H1 (cell line): ENCODE measurements around the gene EXD1.

Experiments used
- ASH2L ChIP-seq: fragments of 200-600, 300-600 bp; sonication (generic); IDR thresholded peaks from one replicate; pipeline ENCODE4 v1.7.1; 2017; ENCODE audit warnings: low read length
- CBX5 ChIP-seq: fragments of 300-800, 300-1000 bp; sonication (generic); IDR thresholded peaks from 2 replicates; pipeline ENCODE4 v1.7.1; 2016; ENCODE audit warnings: antibody characterized with exemption, low read length, low read depth
- CTCF ChIP-seq, 3 experiments: IDR thresholded peaks; 1 replicate in 2 of 3; 2 replicates in 1 of 3; pipeline versions ENCODE4 v1.5.1 to v1.6.1; 2011; ENCODE audit warnings: low read length in 3 of 3, mild to moderate bottlenecking in 3 of 3, inconsistent platforms in 2 of 3, low read depth in 1 of 3, moderate library complexity in 1 of 3; ENCODE audit not compliant: insufficient read depth in 1 of 3; ENCODE audit errors: control extremely low read depth in 1 of 3
- EP300 ChIP-seq, 2 experiments: IDR thresholded peaks; 1 replicate in 1 of 2; 2 replicates in 1 of 2; pipeline ENCODE4 v1.6.1; 2011 to 2012; ENCODE audit warnings: low read depth in 2 of 2, low read length in 2 of 2, mild to moderate bottlenecking in 2 of 2, borderline replicate concordance in 1 of 2, inconsistent platforms in 1 of 2, moderate library complexity in 1 of 2
- EZH2 ChIP-seq: fragments of 200-600 bp; sonication (generic); IDR thresholded peaks from 2 replicates; pipeline ENCODE4 v1.7.1; 2012; ENCODE audit warnings: low read depth, mild to moderate bottlenecking, moderate library complexity, low read length, inconsistent platforms; ENCODE audit not compliant: severe bottlenecking
- PHF8 ChIP-seq: fragments of 200-600 bp; sonication (generic); conservative IDR thresholded peaks from 2 replicates; pipeline ENCODE4 v1.7.1; 2012; ENCODE audit warnings: low read depth, mild to moderate bottlenecking, inconsistent platforms, low read length, moderate library complexity
- POLR2A ChIP-seq, 2 experiments: IDR thresholded peaks; 1 replicate in 1 of 2; 2 replicates in 1 of 2; pipeline ENCODE4 v1.6.1; 2011; ENCODE audit warnings: low read depth in 2 of 2, low read length in 2 of 2, mild to moderate bottlenecking in 2 of 2; ENCODE audit errors: control extremely low read depth in 1 of 2
- SIN3A ChIP-seq, 2 experiments: IDR thresholded peaks in 1 of 2; conservative IDR thresholded peaks in 1 of 2; 2 replicates each; pipeline ENCODE4 v1.6.1; 2011 to 2012; ENCODE audit warnings: low read length in 2 of 2, improper control_type of control experiment in 1 of 2, low read depth in 1 of 2, mild to moderate bottlenecking in 1 of 2
- TAF1 ChIP-seq: IDR thresholded peaks from 2 replicates; pipeline ENCODE4 v1.6.1; 2011; ENCODE audit warnings: mild to moderate bottlenecking, low read depth, low read length
- ZNF274 ChIP-seq: IDR thresholded peaks from 2 replicates; pipeline ENCODE4 v1.7.0; 2012; ENCODE audit warnings: low read length, borderline replicate concordance; ENCODE audit errors: extremely low read depth

DNA sequence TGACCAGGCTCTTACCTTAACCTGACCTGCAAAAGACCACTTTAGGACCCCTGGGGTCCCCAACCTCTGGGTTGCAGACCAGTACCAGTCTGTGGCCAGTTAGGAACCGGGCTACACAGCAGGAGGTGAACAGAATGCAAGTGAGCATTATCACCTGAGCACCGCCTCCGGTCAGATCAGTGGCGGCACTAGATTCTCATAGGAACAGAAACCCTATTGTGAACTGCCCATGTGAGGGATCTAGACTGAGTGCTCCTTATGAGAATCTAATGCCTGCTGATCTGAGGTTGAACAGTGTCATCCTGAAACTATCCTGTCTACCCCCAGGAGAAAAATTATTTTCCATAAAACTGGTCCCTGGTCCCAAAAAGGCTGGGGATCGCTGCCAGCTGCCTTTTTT, 20.9 kb upstream of the EXD1 start:
- TF ChIP-seq CTCF (IDR thresholded peaks at IDR 0.05; ENCODE audit: control extremely low read depth in 1 of 3, insufficient read depth in 1 of 3, low read depth in 1 of 3, low read length in 3 of 3) (no peak), TAF1 (no peak), POLR2A (IDR thresholded peaks at IDR 0.05; ENCODE audit: control extremely low read depth in 1 of 2, low read depth in 2 of 2, low read length in 2 of 2) (no peak), SIN3A (conservative IDR thresholded peaks at IDR 0.05 in 1 of 2, IDR thresholded peaks at IDR 0.05 in 1 of 2; ENCODE audit: low read depth in 1 of 2, low read length in 2 of 2) (no peak), ASH2L (no peak), CBX5 (no peak), PHF8 (no peak), EP300 (IDR thresholded peaks at IDR 0.05; ENCODE audit: borderline replicate concordance in 1 of 2, low read depth in 2 of 2, low read length in 2 of 2) (no peak), EZH2 (no peak), ZNF274 (no peak)
